Measurements from ENCODE around the gene MICAL3.
A peak's percentile ranks its signal among the peaks of the same experiment; 100 is the strongest.

The MICAL3 gene

GRCh38 chr22:17970201-17970708 lies 54.1 kb downstream of the MICAL3 start:
- H3K27ac Mint-ChIP-seq (ENCODE audit: low read depth), result no peak overlapping the region
- H3K27me3 Mint-ChIP-seq, result no peaks in the 10 kb centered on the region
- ATAC-seq (replicated peaks; ENCODE audit: extremely low read depth, poor library complexity, severe bottlenecking) (no peak), DNase-seq (ENCODE audit: low spot score in 2 of 2) (no peak)
- H3K36me3 Mint-ChIP-seq (ENCODE audit: insufficient read depth), result peaks cover 6% of the 10 kb centered on the region
- H3K4me1 Mint-ChIP-seq, result peaks cover 27% of the 10 kb centered on the region
- no peak overlapping the region for H3K4me3 Mint-ChIP-seq
- H3K9me3 Mint-ChIP-seq, result no peaks in the 10 kb centered on the region

- H3K27me3 Mint-ChIP-seq, result no peaks in the 10 kb centered on the region
These were observed 54.7 kb downstream of the MICAL3 start for GRCh38 chr22:17969701-17970113.

GRCh38 chr22:17968126-17968525 lies 56.2 kb downstream of the MICAL3 start:
- ATAC-seq (replicated peaks; ENCODE audit: extremely low read depth, poor library complexity, severe bottlenecking), result no peak
- H3K4me1 Mint-ChIP-seq, result peaks cover 21% of the 10 kb centered on the region

More at GRCh38 chr22:17969701-17970113, 54.7 kb downstream of the MICAL3 start:
- Mint-ChIP-seq H3K9me3 (no peaks in the 10 kb centered on the region), H3K36me3 (ENCODE audit: insufficient read depth) (peaks cover 4% of the 10 kb centered on the region), H3K27ac (ENCODE audit: low read depth) (peak overlapping the region; percentile 46), H3K4me1 (peaks cover 22% of the 10 kb centered on the region), H3K4me3 (no peak overlapping the region)
- ATAC-seq (replicated peaks; ENCODE audit: extremely low read depth, poor library complexity, severe bottlenecking), result no peak
- no peak for DNase-seq (ENCODE audit: low spot score in 2 of 2)

GRCh38 chr22:17966403-17966717 lies 58.0 kb downstream of the MICAL3 start:
- DNase-seq (ENCODE audit: low spot score in 2 of 2), result no peak
- ATAC-seq (replicated peaks; ENCODE audit: extremely low read depth, poor library complexity, severe bottlenecking), result no peak
- H3K27me3 Mint-ChIP-seq, result no peaks in the 10 kb centered on the region
- peak overlapping the region; percentile 10 for H3K27ac Mint-ChIP-seq (ENCODE audit: low read depth)
- no peaks in the 10 kb centered on the region for H3K9me3 Mint-ChIP-seq
- no peak overlapping the region for H3K4me3 Mint-ChIP-seq
- peaks cover 27% of the 10 kb centered on the region for H3K4me1 Mint-ChIP-seq
- peaks cover 2% of the 10 kb centered on the region for H3K36me3 Mint-ChIP-seq (ENCODE audit: insufficient read depth)

More at GRCh38 chr22:17968126-17968525, 56.2 kb downstream of the MICAL3 start:
- Mint-ChIP-seq H3K27me3 (no peaks in the 10 kb centered on the region), H3K9me3 (no peaks in the 10 kb centered on the region), H3K4me3 (no peak overlapping the region), H3K36me3 (ENCODE audit: insufficient read depth) (peaks cover 4% of the 10 kb centered on the region), H3K27ac (ENCODE audit: low read depth) (no peak overlapping the region)
- no peak for DNase-seq (ENCODE audit: low spot score in 2 of 2)

- Mint-ChIP-seq H3K9me3 (no peaks in the 10 kb centered on the region), H3K27ac (ENCODE audit: low read depth) (peak overlapping the region; percentile 10), H3K27me3 (no peaks in the 10 kb centered on the region), H3K4me3 (no peak overlapping the region), H3K4me1 (peaks cover 29% of the 10 kb centered on the region), H3K36me3 (ENCODE audit: insufficient read depth) (peaks cover 2% of the 10 kb centered on the region)
- ATAC-seq (replicated peaks; ENCODE audit: extremely low read depth, poor library complexity, severe bottlenecking) (no peak), DNase-seq (ENCODE audit: low spot score in 2 of 2) (no peak)
These were observed 58.6 kb downstream of the MICAL3 start for GRCh38 chr22:17965538-17966402.

GRCh38 chr22:17964643-17965042 lies 59.7 kb downstream of the MICAL3 start:
- Mint-ChIP-seq H3K9me3 (no peaks in the 10 kb centered on the region), H3K4me3 (no peak overlapping the region), H3K36me3 (ENCODE audit: insufficient read depth) (peaks cover 2% of the 10 kb centered on the region), H3K27ac (ENCODE audit: low read depth) (no peak overlapping the region), H3K27me3 (no peaks in the 10 kb centered on the region), H3K4me1 (peaks cover 31% of the 10 kb centered on the region)
- DNase-seq (ENCODE audit: low spot score in 2 of 2) (no peak), ATAC-seq (replicated peaks; ENCODE audit: extremely low read depth, poor library complexity, severe bottlenecking) (no peak)

- Mint-ChIP-seq H3K27ac (ENCODE audit: low read depth) (no peak overlapping the region), H3K4me3 (no peak overlapping the region), H3K4me1 (peaks cover 34% of the 10 kb centered on the region), H3K27me3 (no peaks in the 10 kb centered on the region), H3K9me3 (no peaks in the 10 kb centered on the region), H3K36me3 (ENCODE audit: insufficient read depth) (peaks cover 2% of the 10 kb centered on the region)
- ATAC-seq (replicated peaks; ENCODE audit: extremely low read depth, poor library complexity, severe bottlenecking), result no peak
- no peak for DNase-seq (ENCODE audit: low spot score in 2 of 2)
These were observed 60.2 kb downstream of the MICAL3 start for GRCh38 chr22:17964156-17964555.

GRCh38 chr22:17963015-17963414 lies 61.3 kb downstream of the MICAL3 start:
- Mint-ChIP-seq H3K4me3 (no peak overlapping the region), H3K9me3 (no peaks in the 10 kb centered on the region), H3K36me3 (ENCODE audit: insufficient read depth) (peaks cover 1% of the 10 kb centered on the region), H3K27me3 (no peaks in the 10 kb centered on the region), H3K4me1 (peaks cover 38% of the 10 kb centered on the region), H3K27ac (ENCODE audit: low read depth) (no peak overlapping the region)
- DNase-seq (ENCODE audit: low spot score in 2 of 2) (no peak), ATAC-seq (replicated peaks; ENCODE audit: extremely low read depth, poor library complexity, severe bottlenecking) (no peak)

GRCh38 chr22:17962168-17962567 lies 62.2 kb downstream of the MICAL3 start:
- H3K27ac Mint-ChIP-seq (ENCODE audit: low read depth), result no peak overlapping the region
- H3K36me3 Mint-ChIP-seq (ENCODE audit: insufficient read depth), result no peaks in the 10 kb centered on the region
- DNase-seq (ENCODE audit: low spot score in 2 of 2) (no peak), ATAC-seq (replicated peaks; ENCODE audit: extremely low read depth, poor library complexity, severe bottlenecking) (no peak)
- no peaks in the 10 kb centered on the region for H3K27me3 Mint-ChIP-seq
- no peak overlapping the region for H3K4me3 Mint-ChIP-seq
- H3K9me3 Mint-ChIP-seq, result no peaks in the 10 kb centered on the region
- H3K4me1 Mint-ChIP-seq, result peaks cover 40% of the 10 kb centered on the region

GRCh38 chr22:17961446-17961729 lies 63.0 kb downstream of the MICAL3 start:
- no peak for ATAC-seq (replicated peaks; ENCODE audit: extremely low read depth, poor library complexity, severe bottlenecking)
- Mint-ChIP-seq H3K36me3 (ENCODE audit: insufficient read depth) (no peaks in the 10 kb centered on the region), H3K9me3 (no peaks in the 10 kb centered on the region), H3K4me3 (no peak overlapping the region), H3K4me1 (peaks cover 33% of the 10 kb centered on the region), H3K27me3 (no peaks in the 10 kb centered on the region), H3K27ac (ENCODE audit: low read depth) (no peak overlapping the region)
- no peak for DNase-seq (ENCODE audit: low spot score in 2 of 2)

GRCh38 chr22:17960695-17961445 lies 63.5 kb downstream of the MICAL3 start:
- Mint-ChIP-seq H3K9me3 (no peaks in the 10 kb centered on the region), H3K27me3 (no peaks in the 10 kb centered on the region), H3K27ac (ENCODE audit: low read depth) (no peak overlapping the region), H3K4me1 (peaks cover 32% of the 10 kb centered on the region), H3K36me3 (ENCODE audit: insufficient read depth) (no peaks in the 10 kb centered on the region), H3K4me3 (no peak overlapping the region)
- DNase-seq (ENCODE audit: low spot score in 2 of 2) (no peak), ATAC-seq (replicated peaks; ENCODE audit: extremely low read depth, poor library complexity, severe bottlenecking) (no peak)

GRCh38 chr22:17960011-17960410 lies 64.3 kb downstream of the MICAL3 start:
- Mint-ChIP-seq H3K27ac (ENCODE audit: low read depth) (no peak overlapping the region), H3K4me3 (no peak overlapping the region), H3K4me1 (peaks cover 37% of the 10 kb centered on the region), H3K36me3 (ENCODE audit: insufficient read depth) (no peaks in the 10 kb centered on the region), H3K27me3 (no peaks in the 10 kb centered on the region), H3K9me3 (no peaks in the 10 kb centered on the region)
- no peak for ATAC-seq (replicated peaks; ENCODE audit: extremely low read depth, poor library complexity, severe bottlenecking)
- no peak for DNase-seq (ENCODE audit: low spot score in 2 of 2)

GRCh38 chr22:17958166-17958565 lies 66.2 kb downstream of the MICAL3 start:
- no peak overlapping the region for H3K4me3 Mint-ChIP-seq
- no peak for DNase-seq (ENCODE audit: low spot score in 2 of 2)
- H3K27ac Mint-ChIP-seq (ENCODE audit: low read depth), result no peak overlapping the region

More at GRCh38 chr22:17958166-17958565, 66.2 kb downstream of the MICAL3 start:
- H3K9me3 Mint-ChIP-seq, result no peaks in the 10 kb centered on the region
- H3K27me3 Mint-ChIP-seq, result no peaks in the 10 kb centered on the region
- peaks cover 37% of the 10 kb centered on the region for H3K4me1 Mint-ChIP-seq
- no peak for ATAC-seq (replicated peaks; ENCODE audit: extremely low read depth, poor library complexity, severe bottlenecking)
- no peaks in the 10 kb centered on the region for H3K36me3 Mint-ChIP-seq (ENCODE audit: insufficient read depth)
